ENCODE data around the gene MAD1L1.

DNA sequence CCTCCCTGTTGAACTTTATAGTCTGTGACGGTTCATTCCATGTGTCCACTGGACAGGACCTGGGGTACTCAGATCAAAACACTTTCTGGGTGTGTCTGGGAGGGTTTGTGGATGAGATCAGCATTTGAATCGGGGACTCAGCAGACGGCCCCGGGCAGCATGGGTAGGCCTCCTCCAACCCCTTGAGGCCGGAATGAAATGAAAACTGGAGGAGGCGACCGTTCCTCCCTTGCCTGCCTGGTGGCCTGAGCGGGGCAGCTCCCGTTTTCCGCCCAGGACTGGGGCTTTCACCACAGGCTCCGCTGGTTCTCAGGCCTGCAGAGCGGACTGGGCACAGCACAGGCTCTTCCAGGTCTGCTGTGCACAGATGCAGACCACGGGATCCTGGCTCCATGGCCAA, 247.7 kb downstream of the MAD1L1 start:
- TF ChIP-seq, protein P1, sequence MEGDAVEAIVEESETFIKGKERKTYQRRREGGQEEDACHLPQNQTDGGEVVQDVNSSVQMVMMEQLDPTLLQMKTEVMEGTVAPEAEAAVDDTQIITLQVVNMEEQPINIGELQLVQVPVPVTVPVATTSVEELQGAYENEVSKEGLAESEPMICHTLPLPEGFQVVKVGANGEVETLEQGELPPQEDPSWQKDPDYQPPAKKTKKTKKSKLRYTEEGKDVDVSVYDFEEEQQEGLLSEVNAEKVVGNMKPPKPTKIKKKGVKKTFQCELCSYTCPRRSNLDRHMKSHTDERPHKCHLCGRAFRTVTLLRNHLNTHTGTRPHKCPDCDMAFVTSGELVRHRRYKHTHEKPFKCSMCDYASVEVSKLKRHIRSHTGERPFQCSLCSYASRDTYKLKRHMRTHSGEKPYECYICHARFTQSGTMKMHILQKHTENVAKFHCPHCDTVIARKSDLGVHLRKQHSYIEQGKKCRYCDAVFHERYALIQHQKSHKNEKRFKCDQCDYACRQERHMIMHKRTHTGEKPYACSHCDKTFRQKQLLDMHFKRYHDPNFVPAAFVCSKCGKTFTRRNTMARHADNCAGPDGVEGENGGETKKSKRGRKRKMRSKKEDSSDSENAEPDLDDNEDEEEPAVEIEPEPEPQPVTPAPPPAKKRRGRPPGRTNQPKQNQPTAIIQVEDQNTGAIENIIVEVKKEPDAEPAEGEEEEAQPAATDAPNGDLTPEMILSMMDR (conservative IDR thresholded peaks at IDR 0.05; ENCODE audit: low read depth, low read length), result no peak
- TF ChIP-seq EZH2 (IDR thresholded peaks at IDR 0.05; ENCODE audit: borderline replicate concordance, low read depth, low read length, poor library complexity, severe bottlenecking), result no peak
